ENCODE data around the gene CAMK2A. TPM values are rescaled to one million over a fixed set of nuclear protein-coding genes. Genes with fewer than 3 reads are reported as not detected.

The CAMK2A gene
- total and polyA plus RNA-seq, 2 experiments from 2014 or later, result 1.2 to 2.6 TPM

- Histone ChIP-seq H3K27me3 (no peaks in the 10 kb centered on the region), H3K4me1 (ENCODE audit: insufficient read depth) (peaks cover 31% of the 10 kb centered on the region), H3K9me2 (replicated peaks; ENCODE audit: insufficient read depth) (no peaks in the 10 kb centered on the region), H2AFZ (no peak overlapping the region), H3K9me3 (ENCODE audit: low read depth) (no peaks in the 10 kb centered on the region), H3K79me2 (no peaks in the 10 kb centered on the region), H3K36me3 (replicated peaks; ENCODE audit: insufficient read depth, low read depth) (no peaks in the 10 kb centered on the region), H3K4me2 (no peak overlapping the region), H4K20me1 (ENCODE audit: insufficient read depth, poor library complexity, severe bottlenecking) (no peaks in the 10 kb centered on the region), H3K27ac (no peak overlapping the region), H3K4me3 (no peak overlapping the region)
- WGBS (ENCODE audit: low lambda C conversion rate, missing lambda C conversion rate), result 96% methylated on average over 5 of the region's 5 CpGs
- DNase-seq (ENCODE audit: low spot score), result no peak
- TF ChIP-seq EZH2 (IDR thresholded peaks at IDR 0.05; ENCODE audit: borderline replicate concordance) (no peak), CTCF (IDR thresholded peaks at IDR 0.05; ENCODE audit: poor library complexity) (no peak), EZH2phosphoT487 (IDR thresholded peaks at IDR 0.05; ENCODE audit: low read depth, severe bottlenecking, unreplicated experiment) (no peak)
These were observed 70.9 kb downstream of the CAMK2A start for GRCh38 chr5:150218693-150219035.

GRCh38 chr5:150217873-150218692, 71.5 kb downstream of the CAMK2A start:
- Histone ChIP-seq H3K4me2 (no peak overlapping the region), H3K79me2 (no peaks in the 10 kb centered on the region), H4K20me1 (ENCODE audit: insufficient read depth, poor library complexity, severe bottlenecking) (no peaks in the 10 kb centered on the region), H3K9me3 (ENCODE audit: low read depth) (no peaks in the 10 kb centered on the region), H3K36me3 (replicated peaks; ENCODE audit: insufficient read depth, low read depth) (no peaks in the 10 kb centered on the region), H2AFZ (no peak overlapping the region), H3K27me3 (no peaks in the 10 kb centered on the region), H3K27ac (peak overlapping the region; percentile 2), H3K4me3 (no peak overlapping the region), H3K4me1 (ENCODE audit: insufficient read depth) (peaks cover 31% of the 10 kb centered on the region), H3K9me2 (replicated peaks; ENCODE audit: insufficient read depth) (no peaks in the 10 kb centered on the region)
- peak; percentile 89 for DNase-seq (ENCODE audit: low spot score)
- WGBS (ENCODE audit: low lambda C conversion rate, missing lambda C conversion rate), result 38% methylated on average over 10 of the region's 10 CpGs
- TF ChIP-seq EZH2phosphoT487 (IDR thresholded peaks at IDR 0.05; ENCODE audit: low read depth, severe bottlenecking, unreplicated experiment) (no peak), CTCF (IDR thresholded peaks at IDR 0.05; ENCODE audit: poor library complexity) (peak; percentile 90)

- 81% methylated on average over 2 of the region's 2 CpGs for WGBS (ENCODE audit: low lambda C conversion rate, missing lambda C conversion rate)
- TF ChIP-seq CTCF (IDR thresholded peaks at IDR 0.05; ENCODE audit: poor library complexity) (no peak), EZH2phosphoT487 (IDR thresholded peaks at IDR 0.05; ENCODE audit: low read depth, severe bottlenecking, unreplicated experiment) (no peak), EZH2 (IDR thresholded peaks at IDR 0.05; ENCODE audit: borderline replicate concordance) (no peak)
- no peaks in the 10 kb centered on the region for H3K9me3 ChIP-seq (ENCODE audit: low read depth)
- no peak overlapping the region for H3K4me3 ChIP-seq
- H3K4me2 ChIP-seq, result no peak overlapping the region
- no peaks in the 10 kb centered on the region for H3K9me2 ChIP-seq (replicated peaks; ENCODE audit: insufficient read depth)
- no peaks in the 10 kb centered on the region for H4K20me1 ChIP-seq (ENCODE audit: insufficient read depth, poor library complexity, severe bottlenecking)
- H3K79me2 ChIP-seq, result no peaks in the 10 kb centered on the region
- DNase-seq (ENCODE audit: low spot score), result no peak
- H3K27me3 ChIP-seq, result no peaks in the 10 kb centered on the region
- H3K36me3 ChIP-seq (replicated peaks; ENCODE audit: insufficient read depth, low read depth), result no peaks in the 10 kb centered on the region
- H3K27ac ChIP-seq, result peak overlapping the region; percentile 73
- H2AFZ ChIP-seq, result no peak overlapping the region
- peaks cover 31% of the 10 kb centered on the region for H3K4me1 ChIP-seq (ENCODE audit: insufficient read depth)
These were observed 72.5 kb downstream of the CAMK2A start for GRCh38 chr5:150217038-150217437.
